Astrocyte of the hippocampus (primary cell): ENCODE results near the gene PCSK9.

Experiments used
- DNase-seq: peaks from one replicate; pipeline ENCODE4 v3.0.0; 2011; ENCODE audit warnings: low read depth, low spot score

PCSK9 gene

GRCh38 chr1:55059302-55060132, 20.2 kb downstream of the PCSK9 start:
- no peak for DNase-seq

DNA sequence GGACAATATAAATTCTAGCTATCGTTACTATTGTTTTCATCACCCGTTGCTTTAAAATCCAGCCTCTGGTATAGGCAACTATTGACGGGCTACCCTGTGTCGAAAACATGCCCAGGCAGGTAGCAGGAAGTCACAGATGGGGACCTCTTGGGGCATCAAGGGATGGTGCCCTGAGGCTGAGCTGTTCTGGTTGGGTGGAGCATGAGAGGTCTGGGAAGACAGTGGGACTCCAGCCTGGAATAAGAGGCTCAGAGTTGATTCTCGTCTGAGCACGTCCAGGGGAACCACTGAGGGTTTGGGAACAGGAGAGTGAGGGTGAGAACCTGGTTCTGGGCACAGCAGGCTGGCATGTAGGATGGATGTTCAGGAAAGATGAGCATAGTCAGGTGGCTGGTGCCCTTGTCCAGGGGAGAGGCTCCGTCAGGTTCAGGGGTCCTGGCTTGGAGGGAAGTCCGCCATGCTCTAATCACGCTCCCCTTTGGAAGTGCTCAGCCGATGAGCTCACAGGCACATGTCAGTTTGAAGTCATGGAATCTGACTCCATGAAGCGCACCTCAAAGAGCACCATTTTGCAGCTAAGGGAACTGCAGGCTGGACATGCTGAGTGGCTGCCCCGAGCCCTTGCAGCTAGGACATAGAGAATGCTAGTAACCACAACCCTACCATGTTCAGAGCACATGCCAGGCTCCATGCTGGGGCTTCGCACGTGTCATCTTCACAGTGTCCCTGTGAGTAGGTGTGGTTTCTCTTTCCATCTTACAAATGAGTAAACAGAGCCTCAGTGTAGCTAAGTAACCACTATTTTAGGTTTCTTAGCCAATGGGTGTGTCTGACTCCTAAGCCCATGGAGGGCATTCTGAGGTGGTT, 21.0 kb downstream of the PCSK9 start:
- no peak for DNase-seq

GRCh38 chr1:55061000-55061705, 21.8 kb downstream of the PCSK9 start:
- DNase-seq = no peak

GRCh38 chr1:55061706-55062321, 22.5 kb downstream of the PCSK9 start:
- DNase-seq = peak; percentile 44

DNA sequence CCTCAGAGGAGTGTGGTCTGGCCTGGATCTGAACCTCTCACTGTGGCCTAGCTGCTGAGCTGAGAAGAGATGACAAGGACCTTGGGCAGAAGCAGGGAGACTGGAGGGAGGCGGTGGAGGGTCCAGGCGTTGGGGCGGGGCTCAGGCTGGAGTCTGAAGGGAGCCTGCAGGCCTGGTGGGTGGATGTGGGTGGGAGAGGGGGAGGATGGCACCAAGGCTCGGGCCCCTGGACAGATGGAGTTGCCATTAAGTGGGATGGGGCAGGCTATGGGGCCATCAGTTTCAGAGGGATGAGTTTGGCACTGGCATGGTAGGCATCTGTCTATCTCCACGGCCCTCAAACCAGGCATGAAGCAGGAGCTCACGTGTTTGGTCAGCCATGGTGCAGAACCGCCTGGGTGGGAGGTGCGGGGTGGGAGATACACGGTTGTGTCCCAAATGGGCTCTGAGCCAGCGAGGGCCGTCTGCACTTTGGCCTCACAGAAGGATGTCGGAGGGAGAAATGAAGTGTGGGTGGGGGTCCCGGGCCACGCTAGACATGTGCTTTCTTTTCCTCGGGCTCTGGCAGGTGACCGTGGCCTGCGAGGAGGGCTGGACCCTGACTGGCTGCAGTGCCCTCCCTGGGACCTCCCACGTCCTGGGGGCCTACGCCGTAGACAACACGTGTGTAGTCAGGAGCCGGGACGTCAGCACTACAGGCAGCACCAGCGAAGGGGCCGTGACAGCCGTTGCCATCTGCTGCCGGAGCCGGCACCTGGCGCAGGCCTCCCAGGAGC, 23.6 kb downstream of the PCSK9 start:
- DNase-seq = no peak

GRCh38 chr1:55063577-55063942, 24.2 kb downstream of the PCSK9 start:
- DNase-seq = no peak

DNA sequence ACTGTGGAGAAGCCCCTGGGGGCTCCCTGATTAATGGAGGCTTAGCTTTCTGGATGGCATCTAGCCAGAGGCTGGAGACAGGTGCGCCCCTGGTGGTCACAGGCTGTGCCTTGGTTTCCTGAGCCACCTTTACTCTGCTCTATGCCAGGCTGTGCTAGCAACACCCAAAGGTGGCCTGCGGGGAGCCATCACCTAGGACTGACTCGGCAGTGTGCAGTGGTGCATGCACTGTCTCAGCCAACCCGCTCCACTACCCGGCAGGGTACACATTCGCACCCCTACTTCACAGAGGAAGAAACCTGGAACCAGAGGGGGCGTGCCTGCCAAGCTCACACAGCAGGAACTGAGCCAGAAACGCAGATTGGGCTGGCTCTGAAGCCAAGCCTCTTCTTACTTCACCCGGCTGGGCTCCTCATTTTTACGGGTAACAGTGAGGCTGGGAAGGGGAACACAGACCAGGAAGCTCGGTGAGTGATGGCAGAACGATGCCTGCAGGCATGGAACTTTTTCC, 24.8 kb downstream of the PCSK9 start:
- peak; percentile 31 for DNase-seq

DNA sequence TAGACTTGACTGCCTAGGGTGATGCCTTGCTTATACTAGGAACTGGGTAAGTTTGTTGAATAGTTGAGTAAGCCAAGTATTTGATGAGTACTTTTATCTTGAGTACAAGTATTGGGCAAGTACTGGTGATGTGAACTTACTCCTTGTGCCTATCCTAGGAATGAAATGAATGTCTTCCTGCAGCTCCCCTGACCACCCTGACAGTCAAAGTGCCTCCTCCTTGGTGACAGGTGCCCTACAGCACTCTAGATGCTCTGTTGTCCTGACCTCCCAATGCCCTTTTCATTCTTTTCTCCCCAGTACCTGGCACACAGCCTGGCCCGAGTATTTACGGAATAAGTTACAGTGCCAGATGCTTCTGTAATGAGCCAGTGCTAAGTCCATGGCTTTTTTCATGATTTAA, 25.5 kb downstream of the PCSK9 start:
- DNase-seq = peak; percentile 87

DNA sequence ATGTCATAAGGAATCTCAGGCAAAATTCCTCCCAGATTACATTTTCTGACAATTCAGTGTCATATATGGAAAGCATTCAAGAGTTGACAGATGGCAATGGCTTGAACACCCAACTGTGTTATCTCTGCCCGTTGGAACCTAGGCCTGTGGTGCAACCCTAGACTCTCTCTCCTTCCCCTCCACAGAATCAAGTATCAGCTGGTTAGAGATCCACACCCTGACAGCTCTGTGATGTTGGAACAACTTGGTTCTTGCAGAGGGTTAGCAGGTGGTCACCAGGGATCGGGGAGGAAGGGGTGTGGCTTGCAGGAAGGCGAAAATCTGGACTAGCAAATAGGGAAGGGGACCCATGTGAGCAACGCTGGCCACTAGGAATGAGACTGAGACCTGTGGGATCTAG, 26.3 kb downstream of the PCSK9 start:
- no peak for DNase-seq

DNA sequence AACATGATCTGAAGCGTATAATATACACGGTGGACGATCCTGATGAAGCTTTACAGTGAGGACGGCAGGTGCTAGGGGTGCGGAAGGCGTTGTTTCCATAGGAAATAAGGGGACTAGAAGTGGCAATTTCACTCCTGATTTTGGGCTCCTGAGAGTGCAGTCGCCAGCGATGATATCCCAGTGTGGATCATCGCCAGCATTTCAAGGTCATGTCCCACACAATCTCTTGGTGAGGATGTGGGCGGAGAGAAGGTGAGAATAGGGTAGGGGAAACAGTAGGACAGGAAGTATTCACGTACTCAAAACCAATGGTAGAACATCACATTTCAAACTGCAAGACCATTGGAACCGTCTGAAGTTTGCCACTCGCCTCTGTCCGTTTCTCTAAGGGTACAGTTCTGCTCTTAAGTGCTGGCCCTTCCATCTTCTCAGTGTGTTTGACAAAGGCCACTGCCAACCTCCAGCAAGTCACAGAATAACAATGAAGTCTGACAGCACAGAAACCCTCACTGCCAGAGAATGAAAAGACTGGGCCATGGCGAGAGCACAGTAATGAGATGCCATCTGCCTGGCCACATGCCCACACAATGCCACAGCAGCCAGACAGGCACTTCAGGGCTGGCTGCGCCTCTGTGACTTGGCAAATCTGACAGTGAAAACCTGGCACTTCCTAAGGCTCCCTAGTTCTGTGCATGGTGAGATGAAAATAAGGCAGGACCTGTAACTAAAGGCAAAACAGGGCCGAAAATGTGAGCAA, 27.9 kb downstream of the PCSK9 start:
- peak; percentile 59 for DNase-seq

DNA sequence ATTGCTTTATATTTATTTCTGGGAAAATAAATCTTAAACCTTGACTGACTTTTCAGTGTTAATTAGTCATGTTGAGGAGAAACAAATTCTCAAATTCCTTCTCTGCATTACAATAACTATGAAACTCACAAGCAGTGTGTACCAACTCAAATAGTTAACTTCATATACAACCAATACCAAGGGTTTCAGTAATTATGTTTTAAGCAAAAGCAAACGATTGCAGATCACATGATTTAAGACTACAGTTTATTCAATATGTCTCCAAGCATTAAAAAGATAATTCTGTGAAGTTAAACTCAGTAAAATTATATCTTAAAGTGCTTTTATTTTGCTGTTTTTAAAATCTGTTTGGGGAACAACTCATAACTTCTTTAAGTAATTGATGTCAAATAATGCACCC, 28.6 kb downstream of the PCSK9 start:
- DNase-seq = no peak

- DNase-seq = no peak
Observed at GRCh38 chr1:55068638-55069037, 29.3 kb downstream of the PCSK9 start.

- no peak for DNase-seq
Observed at GRCh38 chr1:55069280-55069679, 29.9 kb downstream of the PCSK9 start.

GRCh38 chr1:55070293-55071164, 31.2 kb downstream of the PCSK9 start:
- no peak for DNase-seq

DNA sequence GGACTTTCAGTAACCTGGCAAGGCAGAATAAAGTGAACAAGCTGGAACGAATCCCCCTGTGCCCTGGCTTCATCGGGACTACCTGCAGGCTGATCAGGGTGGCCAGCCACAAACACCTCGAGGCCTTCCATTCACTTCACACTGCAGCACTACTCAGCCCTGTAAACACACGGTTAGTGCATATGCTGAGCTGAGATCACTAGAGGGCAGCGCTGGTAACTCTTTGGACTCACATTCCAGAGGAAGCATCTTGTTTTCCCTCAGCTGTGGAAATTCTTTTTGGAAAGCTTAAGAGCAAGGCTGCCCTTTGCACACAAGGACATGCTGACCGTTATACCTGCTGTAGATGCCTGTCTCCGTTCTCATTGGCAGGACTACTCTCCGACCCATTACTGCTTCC, 32.1 kb downstream of the PCSK9 start:
- DNase-seq = peak; percentile 77

DNA sequence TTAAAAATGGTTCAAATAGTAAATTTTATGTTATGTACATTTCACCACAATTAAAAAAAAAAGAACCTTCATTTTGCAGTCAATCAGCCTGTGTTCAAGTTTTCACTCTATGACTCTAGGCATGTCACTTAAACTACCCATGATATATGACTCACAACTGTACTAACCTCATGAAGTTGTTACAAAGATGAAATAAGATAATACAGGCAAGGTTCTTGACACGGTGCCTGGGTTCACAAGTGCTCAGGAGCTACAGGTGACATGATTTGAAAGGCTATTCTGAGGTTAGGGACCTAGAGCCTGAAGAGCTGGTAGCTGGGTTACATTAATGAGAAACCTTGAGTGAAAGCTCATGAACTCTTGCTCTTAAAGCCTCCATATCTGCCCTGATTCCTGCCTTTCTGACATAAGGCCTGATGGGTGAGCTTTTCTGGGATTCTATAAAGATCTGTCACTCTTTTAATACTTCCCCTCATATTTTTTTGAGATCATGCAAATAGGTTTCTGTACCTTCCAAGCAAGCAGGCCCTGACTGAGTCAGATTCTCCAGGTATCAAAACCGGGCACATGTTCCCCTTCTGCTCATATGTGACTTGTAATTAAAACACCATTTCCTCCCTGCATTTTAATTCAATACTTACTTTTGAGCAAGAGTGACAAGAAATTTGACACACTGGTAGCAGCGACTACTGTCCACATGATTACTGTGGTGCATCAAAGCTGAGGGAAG, 34.0 kb downstream of the PCSK9 start:
- no peak for DNase-seq

- DNase-seq = no peak
Observed at GRCh38 chr1:55074455-55074854, 35.1 kb downstream of the PCSK9 start.

DNA sequence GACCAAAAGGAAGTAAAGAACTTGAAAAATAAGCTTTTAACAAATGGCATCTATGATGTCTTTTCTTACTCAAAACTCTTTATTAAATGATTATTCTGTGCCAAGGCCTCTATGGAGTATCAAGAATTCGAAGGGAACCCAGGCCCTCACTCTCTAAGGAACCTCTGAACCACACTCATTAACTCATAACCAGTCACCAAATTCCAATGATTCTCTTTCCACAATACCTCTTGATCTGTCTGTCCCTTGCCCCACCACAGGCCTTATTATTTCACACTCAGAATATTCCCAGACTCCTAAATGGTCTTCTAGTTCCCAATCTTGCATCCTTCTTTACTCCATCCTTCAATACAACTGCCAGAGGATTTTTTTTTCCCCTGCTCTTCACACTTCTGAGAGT, 37.0 kb downstream of the PCSK9 start:
- peak; percentile 69 for DNase-seq
